ENCODE results near the gene JAM3.

DNA sequence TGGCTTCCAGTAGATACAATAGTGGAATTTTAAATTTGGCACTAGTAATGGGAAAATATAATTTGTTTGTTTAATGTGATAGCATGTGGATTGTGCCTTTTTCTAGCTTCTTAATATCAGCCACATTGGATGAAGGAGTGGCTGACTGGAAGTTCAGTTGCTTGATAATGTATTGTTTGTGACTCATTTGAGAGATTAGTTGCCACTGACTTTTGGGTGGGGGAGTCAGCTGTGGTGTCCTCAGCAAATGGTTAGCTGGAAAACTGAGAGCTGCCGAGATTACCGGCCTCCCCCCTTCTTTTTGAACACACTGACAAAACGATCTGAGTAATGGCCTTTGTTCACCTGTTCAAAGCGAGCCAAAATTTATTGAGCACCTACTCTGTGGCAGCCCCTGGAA is 5.5 kb downstream of the JAM3 start:
- TF ChIP-seq FOXK2 (IDR thresholded peaks at IDR 0.05) (no peak), IKZF1 (conservative IDR thresholded peaks at IDR 0.05) (no peak), CBX3 (IDR thresholded peaks at IDR 0.05; ENCODE audit: borderline replicate concordance, low read depth) (no peak), POLR2A (IDR thresholded peaks at IDR 0.05; ENCODE audit: low read depth, low read length) (no peak), RFX5 (IDR thresholded peaks at IDR 0.05; ENCODE audit: low read depth, low read length) (no peak), CEBPB (IDR thresholded peaks at IDR 0.05; ENCODE audit: borderline replicate concordance in 1 of 2, low read depth in 2 of 2, low read length in 2 of 2) (no peak), EZH2 (IDR thresholded peaks at IDR 0.05; ENCODE audit: borderline replicate concordance, control insufficient read depth, low read depth, low read length) (no peak)
- TF ChIP-seq, protein P1, sequence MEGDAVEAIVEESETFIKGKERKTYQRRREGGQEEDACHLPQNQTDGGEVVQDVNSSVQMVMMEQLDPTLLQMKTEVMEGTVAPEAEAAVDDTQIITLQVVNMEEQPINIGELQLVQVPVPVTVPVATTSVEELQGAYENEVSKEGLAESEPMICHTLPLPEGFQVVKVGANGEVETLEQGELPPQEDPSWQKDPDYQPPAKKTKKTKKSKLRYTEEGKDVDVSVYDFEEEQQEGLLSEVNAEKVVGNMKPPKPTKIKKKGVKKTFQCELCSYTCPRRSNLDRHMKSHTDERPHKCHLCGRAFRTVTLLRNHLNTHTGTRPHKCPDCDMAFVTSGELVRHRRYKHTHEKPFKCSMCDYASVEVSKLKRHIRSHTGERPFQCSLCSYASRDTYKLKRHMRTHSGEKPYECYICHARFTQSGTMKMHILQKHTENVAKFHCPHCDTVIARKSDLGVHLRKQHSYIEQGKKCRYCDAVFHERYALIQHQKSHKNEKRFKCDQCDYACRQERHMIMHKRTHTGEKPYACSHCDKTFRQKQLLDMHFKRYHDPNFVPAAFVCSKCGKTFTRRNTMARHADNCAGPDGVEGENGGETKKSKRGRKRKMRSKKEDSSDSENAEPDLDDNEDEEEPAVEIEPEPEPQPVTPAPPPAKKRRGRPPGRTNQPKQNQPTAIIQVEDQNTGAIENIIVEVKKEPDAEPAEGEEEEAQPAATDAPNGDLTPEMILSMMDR (IDR thresholded peaks at IDR 0.05 in 2 of 3, conservative IDR thresholded peaks at IDR 0.05 in 1 of 3; ENCODE audit: control insufficient read depth in 2 of 3, extremely low read depth in 1 of 3, insufficient read depth in 1 of 3, low read depth in 3 of 3, low read length in 3 of 3) = no peak
- TF ChIP-seq, protein P2, sequence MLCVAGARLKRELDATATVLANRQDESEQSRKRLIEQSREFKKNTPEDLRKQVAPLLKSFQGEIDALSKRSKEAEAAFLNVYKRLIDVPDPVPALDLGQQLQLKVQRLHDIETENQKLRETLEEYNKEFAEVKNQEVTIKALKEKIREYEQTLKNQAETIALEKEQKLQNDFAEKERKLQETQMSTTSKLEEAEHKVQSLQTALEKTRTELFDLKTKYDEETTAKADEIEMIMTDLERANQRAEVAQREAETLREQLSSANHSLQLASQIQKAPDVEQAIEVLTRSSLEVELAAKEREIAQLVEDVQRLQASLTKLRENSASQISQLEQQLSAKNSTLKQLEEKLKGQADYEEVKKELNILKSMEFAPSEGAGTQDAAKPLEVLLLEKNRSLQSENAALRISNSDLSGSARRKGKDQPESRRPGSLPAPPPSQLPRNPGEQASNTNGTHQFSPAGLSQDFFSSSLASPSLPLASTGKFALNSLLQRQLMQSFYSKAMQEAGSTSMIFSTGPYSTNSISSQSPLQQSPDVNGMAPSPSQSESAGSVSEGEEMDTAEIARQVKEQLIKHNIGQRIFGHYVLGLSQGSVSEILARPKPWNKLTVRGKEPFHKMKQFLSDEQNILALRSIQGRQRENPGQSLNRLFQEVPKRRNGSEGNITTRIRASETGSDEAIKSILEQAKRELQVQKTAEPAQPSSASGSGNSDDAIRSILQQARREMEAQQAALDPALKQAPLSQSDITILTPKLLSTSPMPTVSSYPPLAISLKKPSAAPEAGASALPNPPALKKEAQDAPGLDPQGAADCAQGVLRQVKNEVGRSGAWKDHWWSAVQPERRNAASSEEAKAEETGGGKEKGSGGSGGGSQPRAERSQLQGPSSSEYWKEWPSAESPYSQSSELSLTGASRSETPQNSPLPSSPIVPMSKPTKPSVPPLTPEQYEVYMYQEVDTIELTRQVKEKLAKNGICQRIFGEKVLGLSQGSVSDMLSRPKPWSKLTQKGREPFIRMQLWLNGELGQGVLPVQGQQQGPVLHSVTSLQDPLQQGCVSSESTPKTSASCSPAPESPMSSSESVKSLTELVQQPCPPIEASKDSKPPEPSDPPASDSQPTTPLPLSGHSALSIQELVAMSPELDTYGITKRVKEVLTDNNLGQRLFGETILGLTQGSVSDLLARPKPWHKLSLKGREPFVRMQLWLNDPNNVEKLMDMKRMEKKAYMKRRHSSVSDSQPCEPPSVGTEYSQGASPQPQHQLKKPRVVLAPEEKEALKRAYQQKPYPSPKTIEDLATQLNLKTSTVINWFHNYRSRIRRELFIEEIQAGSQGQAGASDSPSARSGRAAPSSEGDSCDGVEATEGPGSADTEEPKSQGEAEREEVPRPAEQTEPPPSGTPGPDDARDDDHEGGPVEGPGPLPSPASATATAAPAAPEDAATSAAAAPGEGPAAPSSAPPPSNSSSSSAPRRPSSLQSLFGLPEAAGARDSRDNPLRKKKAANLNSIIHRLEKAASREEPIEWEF (IDR thresholded peaks at IDR 0.05; ENCODE audit: insufficient replicate concordance, low read depth, low read length) = no peak

Data from GM12878 (cell line).